Measurements from ENCODE around the gene MAU2. TPM values are rescaled to one million over a fixed set of nuclear protein-coding genes. Genes with fewer than 3 reads are reported as not detected.
"Not testable (repeated sequence)": the region's sequence is repeated elsewhere in the genome, so short reads cannot be mapped to it uniquely, and the experiment has no call there.

The MAU2 gene
- total RNA-seq, 2 donors from 2014 or later = 129 to 130 TPM

GRCh38 chr19:19385896-19386869 lies 65.6 kb downstream of the MAU2 start:
- Mint-ChIP-seq H3K27me3 (no peaks in the 10 kb centered on the region), H3K36me3 (ENCODE audit: low read depth) (no peaks in the 10 kb centered on the region), H3K4me1 (peaks cover 50% of the 10 kb centered on the region), H3K4me3 (peak overlapping the region; percentile 98), H3K27ac (peak overlapping the region; percentile 99)
- peak; percentile 7 for ATAC-seq
- H3K9me3 ChIP-seq (ENCODE audit: control insufficient read depth, low read length, poor library complexity, severe bottlenecking) = no peaks in the 10 kb centered on the region
- DNase-seq = peak; percentile 32 to 36 (median 34)

- H3K4me1 Mint-ChIP-seq = peaks cover 52% of the 10 kb centered on the region
These were observed 66.5 kb downstream of the MAU2 start for GRCh38 chr19:19387108-19387507.

GRCh38 chr19:19388568-19389555 lies 68.2 kb downstream of the MAU2 start:
- ATAC-seq (no peak), DNase-seq (no peak)
- Mint-ChIP-seq H3K27me3 (no peaks in the 10 kb centered on the region), H3K4me3 (peak overlapping the region; percentile 98), H3K4me1 (peaks cover 51% of the 10 kb centered on the region), H3K36me3 (ENCODE audit: low read depth) (no peaks in the 10 kb centered on the region), H3K27ac (peak overlapping the region; percentile 99)
- no peaks in the 10 kb centered on the region for H3K9me3 ChIP-seq (ENCODE audit: control insufficient read depth, low read length, poor library complexity, severe bottlenecking)

More at GRCh38 chr19:19387108-19387507, 66.5 kb downstream of the MAU2 start:
- Mint-ChIP-seq H3K27me3 (no peaks in the 10 kb centered on the region), H3K4me3 (peak overlapping the region; percentile 98), H3K27ac (peak overlapping the region; percentile 99), H3K36me3 (ENCODE audit: low read depth) (no peaks in the 10 kb centered on the region)
- no peak for ATAC-seq
- H3K9me3 ChIP-seq (ENCODE audit: control insufficient read depth, low read length, poor library complexity, severe bottlenecking) = no peaks in the 10 kb centered on the region
- DNase-seq = no peak

- peaks cover 56% of the 10 kb centered on the region for H3K4me1 Mint-ChIP-seq
- not testable (repeated sequence) for H3K27me3 Mint-ChIP-seq; DNase-seq; H3K4me3 Mint-ChIP-seq; H3K36me3 Mint-ChIP-seq (ENCODE audit: low read depth); ATAC-seq; H3K9me3 ChIP-seq (ENCODE audit: control insufficient read depth, low read length, poor library complexity, severe bottlenecking)
- H3K27ac Mint-ChIP-seq = peak overlapping the region; percentile 99
These were observed 69.1 kb downstream of the MAU2 start for GRCh38 chr19:19389683-19390082.

- not testable (repeated sequence) for H3K9me3 ChIP-seq (ENCODE audit: control insufficient read depth, low read length, poor library complexity, severe bottlenecking); H3K27me3 Mint-ChIP-seq; H3K36me3 Mint-ChIP-seq (ENCODE audit: low read depth); ATAC-seq; DNase-seq; H3K4me3 Mint-ChIP-seq
- peaks cover 29% of the 10 kb centered on the region for H3K4me1 Mint-ChIP-seq
- H3K27ac Mint-ChIP-seq = peak overlapping the region; percentile 75
These were observed 73.7 kb downstream of the MAU2 start for GRCh38 chr19:19394333-19394732.

GRCh38 chr19:19399733-19400433 lies 79.3 kb downstream of the MAU2 start:
- DNase-seq (no peak), ATAC-seq (no peak)
- H3K4me1 Mint-ChIP-seq = peaks cover 21% of the 10 kb centered on the region
- H3K9me3 ChIP-seq (ENCODE audit: control insufficient read depth, low read length, poor library complexity, severe bottlenecking) = no peaks in the 10 kb centered on the region
- peaks cover 2% of the 10 kb centered on the region for H3K36me3 Mint-ChIP-seq (ENCODE audit: low read depth)
- H3K27ac Mint-ChIP-seq = peak overlapping the region; percentile 67
- no peak overlapping the region for H3K4me3 Mint-ChIP-seq
- H3K27me3 Mint-ChIP-seq = no peaks in the 10 kb centered on the region

- DNase-seq = no peak
- H3K27ac Mint-ChIP-seq = no peak overlapping the region
- H3K36me3 Mint-ChIP-seq (ENCODE audit: low read depth) = peaks cover 2% of the 10 kb centered on the region
- H3K27me3 Mint-ChIP-seq = no peaks in the 10 kb centered on the region
- no peak for ATAC-seq
- no peak overlapping the region for H3K4me3 Mint-ChIP-seq
- H3K9me3 ChIP-seq (ENCODE audit: control insufficient read depth, low read length, poor library complexity, severe bottlenecking) = no peaks in the 10 kb centered on the region
- peaks cover 34% of the 10 kb centered on the region for H3K4me1 Mint-ChIP-seq
These were observed 82.2 kb downstream of the MAU2 start for GRCh38 chr19:19402656-19403372.

- Mint-ChIP-seq H3K27me3 (no peaks in the 10 kb centered on the region), H3K36me3 (ENCODE audit: low read depth) (peaks cover 2% of the 10 kb centered on the region), H3K4me1 (peaks cover 37% of the 10 kb centered on the region), H3K4me3 (peak overlapping the region; percentile 61), H3K27ac (peak overlapping the region; percentile 78)
- DNase-seq (no peak), ATAC-seq (no peak)
- H3K9me3 ChIP-seq (ENCODE audit: control insufficient read depth, low read length, poor library complexity, severe bottlenecking) = no peaks in the 10 kb centered on the region
These were observed 82.8 kb downstream of the MAU2 start for GRCh38 chr19:19403373-19403901.

- Mint-ChIP-seq H3K4me1 (peaks cover 46% of the 10 kb centered on the region), H3K27me3 (no peaks in the 10 kb centered on the region), H3K36me3 (ENCODE audit: low read depth) (peaks cover 2% of the 10 kb centered on the region), H3K27ac (peak within 1 kb of the TSS; percentile 88), H3K4me3 (peak within 1 kb of the TSS; percentile 95)
- peak; percentile 88 to 92 (median 92) for DNase-seq
- peak; percentile 85 for ATAC-seq
- H3K9me3 ChIP-seq (ENCODE audit: control insufficient read depth, low read length, poor library complexity, severe bottlenecking) = no peaks in the 10 kb centered on the region
These were observed 84.5 kb downstream of the MAU2 start, which contains the start of gene GATAD2A for GRCh38 chr19:19404879-19405860. TSS of gene GATAD2A (plus strand) at chr19:19405675. CDS start at chr19:19465346, 59,671 bp downstream.

GRCh38 chr19:19405971-19406877 lies 85.6 kb downstream of the MAU2 start:
- peak overlapping the region; percentile 88 for H3K27ac Mint-ChIP-seq
- peak overlapping the region; percentile 95 for H3K4me3 Mint-ChIP-seq
- peaks cover 56% of the 10 kb centered on the region for H3K4me1 Mint-ChIP-seq
- DNase-seq (peak; percentile 29 to 56 (median 56)), ATAC-seq (peak; percentile 12)
- H3K27me3 Mint-ChIP-seq = no peaks in the 10 kb centered on the region
- peaks cover 2% of the 10 kb centered on the region for H3K36me3 Mint-ChIP-seq (ENCODE audit: low read depth)
- H3K9me3 ChIP-seq (ENCODE audit: control insufficient read depth, low read length, poor library complexity, severe bottlenecking) = no peaks in the 10 kb centered on the region
